Dermis blood vessel endothelial cell (primary cell): ENCODE data around the gene USP4. TPM values are rescaled to one million over a fixed set of nuclear protein-coding genes. Genes with fewer than 3 reads are reported as not detected.
"Not testable (repeated sequence)": the region's sequence is repeated elsewhere in the genome, so short reads cannot be mapped to it uniquely, and the experiment has no call there.

Source experiments
- DNase-seq: peaks from one replicate; pipeline ENCODE4 v3.0.0; 2010
- total RNA-seq: library from RNA; depleted of rRNA; stranded (reverse); fragments of >200 nt; gene quantifications from 2 replicates; pipeline ENCODE4 v1.2.3, GENCODE V29; 2014

USP4 gene, protein sequence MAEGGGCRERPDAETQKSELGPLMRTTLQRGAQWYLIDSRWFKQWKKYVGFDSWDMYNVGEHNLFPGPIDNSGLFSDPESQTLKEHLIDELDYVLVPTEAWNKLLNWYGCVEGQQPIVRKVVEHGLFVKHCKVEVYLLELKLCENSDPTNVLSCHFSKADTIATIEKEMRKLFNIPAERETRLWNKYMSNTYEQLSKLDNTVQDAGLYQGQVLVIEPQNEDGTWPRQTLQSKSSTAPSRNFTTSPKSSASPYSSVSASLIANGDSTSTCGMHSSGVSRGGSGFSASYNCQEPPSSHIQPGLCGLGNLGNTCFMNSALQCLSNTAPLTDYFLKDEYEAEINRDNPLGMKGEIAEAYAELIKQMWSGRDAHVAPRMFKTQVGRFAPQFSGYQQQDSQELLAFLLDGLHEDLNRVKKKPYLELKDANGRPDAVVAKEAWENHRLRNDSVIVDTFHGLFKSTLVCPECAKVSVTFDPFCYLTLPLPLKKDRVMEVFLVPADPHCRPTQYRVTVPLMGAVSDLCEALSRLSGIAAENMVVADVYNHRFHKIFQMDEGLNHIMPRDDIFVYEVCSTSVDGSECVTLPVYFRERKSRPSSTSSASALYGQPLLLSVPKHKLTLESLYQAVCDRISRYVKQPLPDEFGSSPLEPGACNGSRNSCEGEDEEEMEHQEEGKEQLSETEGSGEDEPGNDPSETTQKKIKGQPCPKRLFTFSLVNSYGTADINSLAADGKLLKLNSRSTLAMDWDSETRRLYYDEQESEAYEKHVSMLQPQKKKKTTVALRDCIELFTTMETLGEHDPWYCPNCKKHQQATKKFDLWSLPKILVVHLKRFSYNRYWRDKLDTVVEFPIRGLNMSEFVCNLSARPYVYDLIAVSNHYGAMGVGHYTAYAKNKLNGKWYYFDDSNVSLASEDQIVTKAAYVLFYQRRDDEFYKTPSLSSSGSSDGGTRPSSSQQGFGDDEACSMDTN
- total RNA-seq: 28.8 and 29.7 TPM in 2 replicates

DNA sequence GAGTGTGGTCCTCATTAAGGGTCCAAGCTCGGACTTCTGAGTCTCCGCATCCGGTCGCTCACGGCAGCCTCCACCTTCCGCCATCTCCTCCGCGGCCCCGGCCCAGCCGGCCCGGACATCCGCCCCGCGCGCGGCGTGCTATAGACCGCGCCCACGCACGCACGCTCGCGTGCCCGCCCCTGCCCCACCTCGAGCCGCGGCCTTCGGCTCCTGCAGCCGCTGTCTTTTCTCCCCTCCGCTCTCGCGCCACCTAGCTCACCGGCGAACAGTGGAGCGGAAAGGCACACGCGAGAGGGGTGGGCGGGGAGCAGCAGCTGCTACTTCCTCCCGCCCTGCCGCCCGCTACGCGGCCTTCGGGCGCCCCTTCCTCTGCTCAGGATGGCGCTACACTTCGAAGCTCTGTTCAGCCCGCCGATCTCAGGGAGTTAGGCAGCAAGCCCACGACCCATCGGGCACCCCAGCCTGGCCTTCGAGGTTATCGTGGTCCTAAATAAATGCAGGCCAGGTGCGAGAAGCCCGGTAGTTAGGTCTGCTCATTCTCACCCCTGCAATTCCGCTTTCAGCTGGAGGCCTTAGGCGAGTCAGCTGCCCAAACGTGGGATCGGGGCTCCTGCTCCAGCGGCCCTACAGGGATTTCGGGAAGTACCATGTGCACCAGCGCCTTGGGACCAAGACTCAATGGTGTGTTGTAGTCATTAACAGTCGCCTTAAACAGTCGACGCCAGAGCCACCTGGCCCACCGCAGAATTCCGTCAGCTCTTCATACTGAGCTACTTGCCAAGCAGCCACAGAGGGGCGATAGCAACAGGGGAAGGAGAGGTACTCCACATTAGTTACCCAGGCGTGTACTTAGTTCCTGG is at the start of gene USP4:
TSS of gene USP4 (minus strand) at position 113 of the 860 bp plus-strand sequence. CDS start at position 84, 29 bp downstream.
- peak; percentile 96 for DNase-seq

DNA sequence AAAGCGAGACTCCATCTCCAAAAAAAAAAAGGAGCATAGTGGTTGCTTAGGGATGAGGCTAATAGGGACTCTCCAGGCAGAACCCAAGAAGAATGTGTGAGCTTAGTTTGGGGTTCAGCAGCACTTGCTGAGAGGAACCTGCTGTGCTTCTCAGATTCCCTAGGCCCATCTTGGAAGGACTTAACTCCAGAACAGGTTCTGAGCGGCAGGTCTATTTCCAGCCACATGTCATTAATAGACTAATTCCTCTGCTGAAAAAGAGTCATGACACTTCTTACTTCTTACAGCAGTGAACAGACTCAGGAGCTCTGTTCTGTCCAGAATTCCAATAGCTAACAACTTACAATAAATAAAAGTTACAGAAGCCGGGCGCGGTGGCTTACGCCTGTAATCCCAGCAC is 49.4 kb upstream of the USP4 start:
- DNase-seq: no peak

DNA sequence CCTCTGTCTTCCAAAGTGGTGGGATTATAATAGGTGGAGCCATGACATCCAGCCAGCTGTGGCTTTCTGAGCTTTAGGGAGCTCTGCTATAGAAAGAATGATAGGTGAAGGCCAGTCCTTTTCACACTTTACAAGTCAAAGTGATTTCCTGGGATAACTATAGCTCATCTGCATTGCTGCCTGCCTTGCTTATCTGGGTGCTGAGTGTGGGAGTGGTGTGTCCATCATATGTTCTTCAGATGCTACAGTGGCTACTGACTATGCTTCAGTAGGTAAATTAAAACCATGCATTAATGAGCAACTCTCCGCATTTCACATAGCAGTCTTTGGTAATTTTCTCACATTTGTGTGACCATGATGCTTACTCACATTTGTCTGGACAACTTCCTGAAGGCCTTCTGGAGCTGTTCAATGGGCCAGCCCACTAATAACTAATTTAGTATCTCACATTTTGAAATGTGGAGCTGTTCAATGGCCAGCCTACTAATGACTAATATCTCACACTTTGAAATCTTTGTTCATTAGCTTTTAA is 48.5 kb upstream of the USP4 start:
- DNase-seq: no peak

- DNase-seq: no peak
These were observed 47.9 kb upstream of the USP4 start for GRCh38 chr3:49387721-49388120.

DNA sequence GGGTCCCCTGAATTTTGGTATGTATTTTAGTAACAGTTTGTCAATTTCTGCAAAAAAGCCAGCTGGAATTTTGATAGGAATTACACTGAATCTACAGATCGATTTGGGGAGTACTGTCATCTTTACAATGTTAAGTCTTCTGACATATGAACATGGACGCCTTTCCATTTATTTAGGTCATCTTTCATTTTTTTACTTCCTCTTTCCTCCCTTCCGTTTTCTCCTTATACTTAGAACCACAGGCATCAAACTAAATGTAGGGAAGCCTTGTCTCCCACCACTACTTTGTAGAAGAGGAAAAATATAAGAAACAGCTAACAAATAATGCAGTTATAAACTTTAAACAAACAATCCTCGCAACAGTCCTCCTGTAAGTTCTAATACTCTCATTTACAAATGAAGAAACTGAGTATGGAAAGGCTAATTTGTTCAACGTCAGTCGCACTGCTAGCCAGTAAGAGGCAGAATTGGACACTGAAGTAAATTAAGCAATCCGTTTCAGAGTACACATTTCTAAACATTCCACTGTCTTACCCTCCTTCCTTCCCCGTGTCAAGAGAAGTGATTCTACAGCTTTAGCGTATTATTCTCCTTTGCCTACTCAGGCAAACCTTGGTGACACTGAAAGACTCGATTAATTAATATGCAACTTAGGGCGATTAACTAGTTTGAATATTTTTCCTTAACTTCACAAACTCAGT is 46.4 kb upstream of the USP4 start:
- DNase-seq: no peak

DNA sequence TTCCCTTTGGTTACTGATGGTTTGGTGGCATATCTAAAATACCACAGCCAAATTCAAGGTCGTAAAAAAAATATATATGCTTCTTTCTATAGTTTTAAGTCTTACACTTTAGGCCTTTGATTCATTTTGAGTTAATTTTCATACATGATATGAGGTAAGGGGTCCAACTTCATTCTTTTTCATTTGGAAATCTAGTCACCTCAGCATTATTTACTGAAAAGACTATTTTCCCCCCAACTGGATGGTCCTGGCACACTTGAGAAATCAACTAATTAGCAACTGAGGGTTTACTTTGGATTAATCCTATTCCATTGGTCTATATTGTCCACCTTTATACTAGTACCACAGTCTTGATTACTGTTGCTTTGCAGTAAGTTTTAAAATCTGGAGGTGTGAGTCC is 45.8 kb upstream of the USP4 start:
- DNase-seq: no peak

DNA sequence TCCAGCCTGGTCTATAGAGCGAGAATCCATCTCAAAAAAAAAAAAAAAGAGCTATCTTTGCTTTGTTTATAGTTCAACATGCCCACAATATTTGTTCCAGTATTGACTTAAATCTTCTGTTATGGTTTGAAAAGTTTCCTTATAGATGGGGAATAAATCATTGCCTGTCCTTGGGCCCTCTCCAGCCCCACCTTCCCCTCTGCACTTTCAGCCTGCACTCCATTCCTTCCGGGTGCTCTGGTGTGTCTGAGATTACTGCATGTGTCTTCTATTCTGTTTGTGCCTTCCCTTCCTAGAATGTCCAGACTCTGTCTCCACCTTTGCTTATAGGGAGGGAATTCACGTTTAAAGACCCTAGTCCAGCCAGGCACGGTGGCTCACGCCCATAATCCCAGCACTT is 43.5 kb upstream of the USP4 start:
- no peak for DNase-seq

GRCh38 chr3:49378249-49378895 is 38.5 kb upstream of the USP4 start:
- DNase-seq: no peak

- no peak for DNase-seq
These were observed 37.6 kb upstream of the USP4 start for GRCh38 chr3:49377483-49377882.

DNA sequence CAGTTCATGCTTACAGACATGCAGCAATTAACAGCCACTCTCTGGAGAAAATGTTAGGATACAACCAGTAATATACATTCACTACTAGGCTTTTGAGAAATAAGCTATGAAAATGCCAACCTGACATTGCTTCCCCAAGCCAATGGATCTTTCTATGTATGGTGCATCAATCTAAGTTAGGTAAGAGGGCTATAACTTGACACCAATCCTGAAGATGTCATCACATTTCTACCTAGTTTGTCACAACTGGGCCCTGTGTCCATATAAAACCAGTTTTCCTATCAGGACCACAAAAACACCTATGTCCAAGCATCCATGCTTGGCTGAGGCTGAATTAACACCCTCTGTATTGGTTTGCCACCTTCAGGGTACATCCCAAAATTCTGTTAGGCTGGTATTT is 32.1 kb upstream of the USP4 start:
- DNase-seq: no peak

DNA sequence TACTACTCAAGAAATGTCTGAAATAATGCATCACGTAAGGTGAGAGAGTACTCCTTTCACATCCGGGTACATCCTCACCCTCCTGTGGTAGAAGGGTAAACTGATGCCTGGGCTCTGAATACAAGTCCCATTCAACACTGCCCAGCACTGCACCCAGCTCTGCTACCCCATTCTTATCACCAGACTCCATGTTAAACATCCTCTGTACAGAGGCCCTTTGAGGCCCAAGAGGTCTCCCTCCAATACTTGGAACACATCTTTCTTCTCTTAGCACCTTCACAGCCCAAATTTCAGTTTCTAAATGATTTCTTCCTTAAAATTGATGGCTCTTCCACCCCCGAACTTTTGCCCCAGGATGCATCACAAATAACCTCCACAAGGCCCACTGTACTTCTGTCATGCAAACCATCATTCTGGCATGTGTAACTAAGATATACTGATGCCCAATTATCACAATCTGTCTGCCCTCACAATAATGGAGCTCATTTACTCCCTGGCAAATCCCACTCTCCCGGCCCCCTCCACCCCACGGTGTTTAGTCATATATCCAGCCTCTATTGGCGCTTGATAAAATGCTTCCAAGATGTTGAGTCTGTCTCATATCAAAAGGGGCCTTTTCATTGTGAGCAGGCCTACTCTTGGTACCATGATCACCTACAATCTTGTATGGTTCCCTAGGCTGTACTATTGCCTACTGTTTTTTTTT is 30.9 kb upstream of the USP4 start:
- DNase-seq: no peak

DNA sequence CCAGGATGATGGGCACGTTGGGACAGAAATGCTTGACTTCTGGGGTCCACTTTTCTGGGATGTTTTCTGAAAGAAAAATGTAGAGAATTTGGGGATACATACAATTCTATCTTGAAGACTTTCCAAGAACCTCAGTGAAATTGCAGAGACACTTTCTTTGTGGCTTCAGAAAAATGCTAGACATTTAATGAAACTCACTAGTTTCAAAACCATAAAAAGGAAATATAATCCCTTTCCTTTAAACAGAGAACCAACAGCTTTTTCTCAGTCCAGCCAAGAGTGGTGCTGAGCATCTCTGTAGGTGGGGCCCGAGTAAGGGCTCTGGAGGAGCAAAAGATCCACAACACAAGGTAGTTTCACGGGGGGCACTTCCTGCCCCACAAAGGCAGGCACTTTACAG is 22.7 kb upstream of the USP4 start:
- no peak for DNase-seq

DNA sequence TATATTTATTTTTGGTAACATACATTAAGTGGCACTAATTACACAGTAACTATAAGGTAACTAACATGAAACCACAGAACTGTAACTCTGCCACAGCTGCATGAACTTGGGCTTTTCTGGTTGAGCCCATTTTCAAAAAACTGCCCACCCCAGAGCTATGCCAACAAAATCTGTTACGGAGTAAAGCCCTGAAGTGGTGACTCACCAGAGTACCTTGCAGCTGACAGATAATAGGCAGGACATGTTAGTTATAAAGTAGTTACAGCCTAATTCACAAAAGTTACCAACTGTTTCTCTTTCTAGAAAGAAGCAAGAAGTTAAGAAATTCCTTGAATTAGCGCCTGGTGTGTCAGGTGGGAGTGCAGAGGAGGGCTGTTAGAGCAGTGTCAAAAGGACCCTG is 19.8 kb upstream of the USP4 start:
- peak; percentile 52 for DNase-seq

DNA sequence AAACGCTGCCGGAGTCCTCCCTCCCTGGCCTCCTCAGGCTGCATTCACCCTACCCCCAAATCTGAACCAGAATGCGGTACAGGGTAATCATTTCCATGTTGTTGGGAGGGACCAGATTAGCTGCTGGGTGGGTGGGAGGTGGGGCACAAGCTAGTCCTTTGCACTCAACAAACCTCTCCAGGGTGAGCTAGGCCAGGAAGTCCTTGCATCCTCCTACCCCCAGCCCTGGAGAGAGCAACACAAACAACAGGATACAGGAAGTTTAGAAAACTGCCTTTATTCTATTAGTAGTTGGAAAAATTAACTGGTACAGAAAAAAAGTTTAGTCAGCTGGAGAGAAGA is 19.0 kb upstream of the USP4 start:
- DNase-seq: peak; percentile 75

DNA sequence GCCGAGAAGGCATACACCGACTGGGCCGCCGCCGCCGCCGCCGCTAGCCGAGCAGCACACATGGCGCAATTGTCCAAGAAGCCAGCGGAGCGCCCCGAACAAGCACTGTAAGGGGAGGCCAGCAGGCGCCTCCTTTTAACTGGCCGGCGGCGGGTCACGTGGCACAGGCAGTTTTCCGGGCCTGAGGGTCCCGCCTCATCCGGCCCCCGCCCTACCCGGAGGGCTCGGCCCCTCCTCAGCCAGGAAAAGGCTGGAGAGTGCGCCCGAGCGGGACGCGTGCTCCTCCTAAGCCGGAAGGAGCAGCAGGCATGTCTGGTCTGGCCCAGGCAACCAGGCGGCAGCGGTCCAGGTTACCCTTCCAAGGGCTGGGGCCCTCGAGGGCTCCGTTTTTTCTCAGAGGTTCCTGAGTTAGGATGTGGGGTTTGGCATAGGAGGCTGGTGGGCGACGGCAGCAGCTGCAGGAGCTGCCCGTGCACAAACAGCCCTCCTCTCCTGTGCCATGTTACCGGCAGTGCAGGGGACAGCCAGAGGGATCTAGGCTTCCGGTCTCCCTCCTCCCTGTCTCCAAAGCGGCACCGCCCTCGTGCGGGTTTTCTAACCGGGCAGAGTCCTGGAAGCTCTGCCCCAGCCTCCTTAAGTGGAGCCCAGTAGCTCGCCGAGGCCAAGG is 18.5 kb upstream of the USP4 start, which contains the start of gene GPX1:
TSS of gene GPX1 (minus strand) at position 137 of the 667 bp plus-strand sequence. CDS start at position 62, 75 bp downstream.
- DNase-seq: peak; percentile 96

- DNase-seq: peak; percentile 78
These were observed 17.8 kb upstream of the USP4 start for GRCh38 chr3:49357443-49358216.

- DNase-seq: not testable (repeated sequence)
These were observed 17.2 kb upstream of the USP4 start for GRCh38 chr3:49357095-49357442.

GRCh38 chr3:49352890-49353421 is 13.1 kb upstream of the USP4 start:
- DNase-seq: no peak

- DNase-seq: peak; percentile 51
These were observed 12.4 kb upstream of the USP4 start for GRCh38 chr3:49352281-49352680.
